ENCODE results near the gene VPS35.

The VPS35 gene

DNA sequence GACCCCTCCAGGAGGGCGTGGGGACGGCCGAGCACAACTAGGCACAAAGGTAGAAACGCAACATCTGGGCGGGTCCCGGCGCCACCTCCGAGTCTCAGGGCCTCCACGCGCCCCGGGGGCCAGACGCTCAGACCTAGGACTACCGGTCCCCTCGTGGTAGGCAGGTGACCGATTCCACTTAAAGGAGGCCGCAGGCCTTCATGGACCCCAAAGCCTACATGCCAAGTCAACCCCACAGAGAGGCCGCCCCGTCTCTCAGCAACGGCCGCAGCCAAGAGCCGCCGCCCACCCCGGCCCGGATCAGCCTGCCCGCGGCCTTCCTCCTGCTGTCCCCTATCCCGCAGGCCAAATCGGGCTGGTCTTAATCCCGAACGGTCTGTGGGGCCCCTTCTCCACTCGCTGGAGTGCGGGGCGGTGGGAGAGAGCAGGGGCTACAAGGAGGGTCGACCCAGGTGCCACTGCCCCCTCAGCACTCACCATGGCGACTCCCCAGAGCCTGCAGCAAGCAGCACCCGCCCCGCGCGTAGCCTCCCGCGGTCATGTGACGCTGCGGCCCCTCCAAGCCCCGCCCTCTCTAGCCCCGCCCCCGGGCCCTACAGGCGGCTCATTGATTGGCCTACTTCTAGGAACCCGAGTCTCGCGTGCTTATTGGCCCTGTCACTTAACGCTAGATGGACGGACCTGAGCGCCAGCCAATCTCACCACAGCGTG, at the start of gene VPS35:
Gene VPS35, minus strand, starts transcription at position 525 of the 711 bp plus-strand sequence. Its CDS starts 45 bp downstream, at position 480.
- DNase-seq: peak; percentile 100

DNA sequence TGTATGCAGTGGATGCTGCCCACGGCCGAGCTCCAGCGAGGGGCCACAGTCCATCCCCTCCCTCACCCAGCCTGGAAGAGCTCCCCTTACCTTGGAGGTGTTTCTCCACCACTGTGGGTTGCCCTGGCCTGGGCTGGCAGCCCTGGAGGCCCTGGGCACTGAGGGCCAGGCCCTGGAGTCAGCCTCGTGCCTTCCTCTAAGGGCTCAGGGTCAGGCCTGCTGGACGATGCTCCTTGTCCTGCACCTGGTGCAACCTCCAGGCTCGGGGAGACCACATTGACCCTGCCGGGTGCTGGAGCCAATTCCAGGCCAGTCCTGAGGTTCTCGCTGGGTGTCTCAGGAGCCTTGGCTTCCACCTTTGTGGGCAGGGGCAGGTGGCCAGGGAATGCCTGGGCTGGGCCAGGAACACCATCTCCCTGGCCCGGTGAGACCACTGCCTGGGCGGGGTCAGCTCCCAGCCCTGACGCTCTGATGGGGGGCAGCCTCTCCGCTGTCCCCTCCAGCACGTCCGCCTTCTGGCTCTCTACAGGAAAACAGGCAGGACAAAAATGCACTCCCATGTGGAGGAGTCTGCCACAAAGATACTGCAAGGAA, 48.7 kb upstream of the VPS35 start:
- peak; percentile 41 for DNase-seq

DNA sequence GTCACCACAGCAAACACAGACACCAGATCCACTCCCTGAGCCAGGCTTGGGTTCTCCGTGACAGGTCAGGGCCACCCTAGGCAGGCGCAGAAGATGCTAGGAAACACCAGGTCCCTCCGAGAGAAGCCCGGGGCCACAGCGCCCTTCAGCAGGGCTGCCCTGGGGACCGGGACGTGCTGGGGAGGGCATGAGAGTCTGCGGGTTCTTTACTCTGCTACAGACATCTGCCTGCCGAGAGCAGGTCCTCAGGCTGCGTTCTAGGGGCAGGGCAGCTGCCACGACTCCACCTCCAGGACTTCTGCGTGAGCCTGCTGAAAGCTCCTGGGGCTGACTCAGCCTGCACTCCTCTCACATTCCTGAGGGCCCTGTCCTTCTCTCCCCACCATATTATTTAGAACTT, 47.7 kb upstream of the VPS35 start:
- DNase-seq: no peak

DNA sequence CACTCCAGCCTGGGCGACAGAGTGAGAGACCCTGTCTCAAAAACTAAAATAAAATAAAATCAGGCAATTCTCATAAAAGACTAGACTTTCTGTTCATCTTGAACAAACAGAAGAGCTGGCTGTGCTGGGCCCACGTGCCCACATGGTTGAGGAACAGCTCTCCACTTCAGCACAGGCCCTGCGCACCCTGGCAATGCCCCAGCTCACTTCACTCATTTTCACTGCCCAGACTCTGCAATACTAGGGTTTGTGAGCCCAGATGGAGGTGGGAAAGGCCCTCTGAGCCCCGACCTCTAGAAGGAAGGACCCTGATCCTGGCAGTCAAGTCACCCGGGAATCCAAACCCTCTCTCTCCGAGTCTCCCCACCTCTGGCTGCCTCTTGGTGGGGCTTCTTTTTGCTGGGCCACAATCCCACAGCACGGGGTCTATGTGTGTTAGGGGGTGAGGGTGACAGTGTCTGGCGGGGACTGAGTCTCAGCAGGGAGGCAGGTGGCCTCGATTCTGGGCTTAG, 44.4 kb upstream of the VPS35 start:
- DNase-seq: peak; percentile 19

DNA sequence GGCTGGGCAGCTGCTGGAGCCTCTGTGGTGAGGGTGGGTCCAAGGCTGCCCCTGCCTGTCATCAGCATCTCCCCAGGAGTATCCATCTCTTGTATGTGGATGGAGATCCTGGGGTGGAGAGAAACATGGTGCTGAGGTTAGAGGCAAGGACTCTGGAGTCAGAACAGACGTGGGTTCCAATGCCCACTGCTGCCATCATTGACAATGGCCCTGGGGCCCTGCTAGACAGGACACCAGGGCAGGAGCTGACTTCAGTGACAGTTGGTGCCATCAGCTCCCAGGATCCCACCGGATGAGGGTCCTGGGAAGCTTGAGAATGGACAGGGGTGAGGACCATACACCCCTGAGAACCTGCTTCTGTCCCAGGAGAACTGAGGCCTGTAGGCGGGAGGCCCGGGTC, 43.6 kb upstream of the VPS35 start:
- DNase-seq: peak; percentile 37

DNA sequence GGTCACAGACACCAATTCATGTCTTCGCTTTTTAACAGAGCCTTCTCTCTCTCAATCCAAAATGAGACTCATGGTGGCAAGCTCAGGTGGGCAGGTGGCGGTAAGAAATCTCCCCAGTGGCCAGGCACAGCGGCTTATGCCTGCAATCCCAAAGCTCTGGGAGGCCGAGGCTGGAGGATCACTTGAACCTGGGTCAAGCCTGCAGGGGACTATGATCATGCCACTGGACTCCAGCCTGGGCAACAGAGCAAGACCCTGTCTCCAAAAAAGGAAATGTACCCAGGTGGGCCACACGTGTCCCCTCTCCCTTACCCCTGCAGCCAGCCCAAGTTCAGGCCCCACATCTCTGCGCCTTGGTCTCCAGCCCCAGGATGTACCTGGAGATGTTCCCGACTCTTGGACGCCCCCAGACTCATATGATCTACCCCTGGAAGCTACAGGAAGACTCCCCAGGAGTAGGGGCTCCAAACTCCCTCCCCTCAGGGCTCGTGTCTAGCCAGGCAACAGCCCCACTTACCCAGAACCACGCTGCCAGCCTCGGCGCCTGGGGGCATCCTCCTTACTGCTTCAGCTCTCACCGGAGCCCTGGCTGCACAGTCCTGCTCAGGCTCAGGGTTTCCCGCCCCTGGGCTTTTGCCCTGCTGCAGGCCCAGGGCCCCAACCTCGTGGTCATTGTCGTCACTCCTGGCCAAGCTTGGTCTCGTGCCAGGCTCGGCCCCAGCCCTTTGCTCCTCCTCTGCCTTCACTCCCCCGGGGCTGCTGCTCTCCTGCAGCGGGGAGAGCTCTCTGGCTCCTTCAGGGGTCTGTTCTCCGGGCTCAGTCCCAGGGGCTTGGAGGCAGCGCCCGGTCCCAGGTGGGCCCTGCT, 42.9 kb upstream of the VPS35 start:
- peak; percentile 50 for DNase-seq

DNA sequence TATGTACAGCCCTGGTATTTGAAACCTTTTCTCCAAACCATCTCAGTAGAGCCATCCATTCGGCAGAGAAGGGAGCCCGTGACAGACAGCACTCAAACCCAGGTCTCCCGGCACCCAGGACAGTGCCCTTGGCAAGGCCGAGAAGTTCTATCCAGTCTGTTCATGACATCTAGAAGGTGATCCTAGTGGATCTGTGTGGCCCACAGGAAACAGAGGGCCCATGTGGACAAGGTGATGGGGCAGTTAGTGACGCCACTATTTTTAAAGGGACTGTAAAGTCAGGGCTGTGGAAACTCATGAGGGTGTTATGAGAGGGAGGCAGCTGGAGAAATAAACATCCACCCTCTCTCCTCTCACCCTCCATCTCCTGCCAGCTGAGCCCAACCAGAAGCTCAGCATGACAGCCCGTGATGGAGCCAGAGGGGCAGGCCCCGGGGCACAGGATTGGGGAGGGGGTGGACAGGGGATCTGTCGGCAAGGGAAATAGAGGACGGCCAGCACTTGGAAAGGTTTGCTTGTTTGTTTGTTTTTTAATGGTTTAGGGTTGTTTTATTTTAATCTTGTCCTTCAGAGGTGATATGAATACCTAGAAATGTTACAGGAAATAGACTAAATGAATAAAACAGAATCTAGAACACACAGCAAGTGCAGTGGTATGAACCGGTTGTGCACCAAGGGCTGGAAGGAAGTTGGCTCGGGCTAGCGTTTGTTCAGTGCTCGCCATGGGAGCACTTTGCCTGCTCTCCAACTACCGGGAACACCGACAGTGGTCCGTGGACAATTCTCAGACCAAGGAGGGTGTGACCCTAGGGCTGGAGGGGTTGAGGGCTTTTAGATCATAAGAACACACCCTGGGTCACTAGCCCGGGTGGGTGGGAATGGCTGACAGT, 42.1 kb upstream of the VPS35 start:
- DNase-seq: peak; percentile 28

DNA sequence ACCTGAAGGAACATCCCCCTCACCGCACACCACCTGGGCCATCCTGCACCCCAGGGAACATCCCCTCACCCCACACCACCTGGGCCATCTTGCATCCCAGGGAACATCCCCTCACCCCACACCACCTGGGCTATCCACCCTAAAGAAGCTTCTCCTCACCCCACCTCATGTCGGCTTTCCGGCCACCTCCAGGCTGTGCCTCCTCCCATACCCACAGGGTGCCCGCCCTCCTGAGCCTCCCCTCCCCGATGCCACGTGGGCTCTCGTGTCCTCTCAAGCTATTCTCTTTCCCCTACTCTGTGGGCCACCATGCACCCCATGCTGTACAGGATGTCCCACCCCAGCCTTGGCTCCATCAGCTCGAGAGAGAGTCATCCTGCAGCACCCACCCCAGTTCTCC, 41.1 kb upstream of the VPS35 start:
- peak; percentile 58 for DNase-seq

DNA sequence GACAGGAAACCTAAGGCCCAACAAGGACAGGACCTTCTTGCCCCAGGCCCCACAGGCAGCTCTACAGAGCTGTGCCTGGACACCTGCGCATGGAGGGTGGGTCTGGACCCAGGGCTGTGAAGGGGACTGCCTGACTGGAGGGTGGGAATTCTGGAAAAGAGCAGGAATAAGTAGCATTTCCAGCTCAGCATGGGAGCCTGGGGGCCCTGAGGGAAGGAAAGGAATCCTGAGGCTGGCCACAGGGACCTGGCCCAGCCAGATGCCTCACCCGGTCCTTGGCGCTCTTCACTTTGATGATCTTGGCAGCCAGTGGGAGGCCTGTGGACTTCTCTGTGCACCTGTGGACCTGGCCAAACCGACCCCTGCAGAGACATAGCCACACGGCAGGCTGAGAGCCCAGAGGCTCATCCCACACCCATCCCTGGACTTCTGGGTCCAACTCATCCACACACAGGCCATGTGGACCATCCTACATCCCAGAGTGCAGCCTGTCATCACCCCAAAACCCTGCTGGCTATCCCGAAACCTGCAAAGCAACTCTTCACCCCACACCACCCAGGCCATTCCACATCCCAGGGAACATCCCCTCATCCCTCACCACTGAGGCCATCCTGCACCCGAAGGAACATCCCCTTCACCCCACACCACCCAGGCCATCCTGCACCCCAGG, 40.5 kb upstream of the VPS35 start:
- peak; percentile 27 for DNase-seq

DNA sequence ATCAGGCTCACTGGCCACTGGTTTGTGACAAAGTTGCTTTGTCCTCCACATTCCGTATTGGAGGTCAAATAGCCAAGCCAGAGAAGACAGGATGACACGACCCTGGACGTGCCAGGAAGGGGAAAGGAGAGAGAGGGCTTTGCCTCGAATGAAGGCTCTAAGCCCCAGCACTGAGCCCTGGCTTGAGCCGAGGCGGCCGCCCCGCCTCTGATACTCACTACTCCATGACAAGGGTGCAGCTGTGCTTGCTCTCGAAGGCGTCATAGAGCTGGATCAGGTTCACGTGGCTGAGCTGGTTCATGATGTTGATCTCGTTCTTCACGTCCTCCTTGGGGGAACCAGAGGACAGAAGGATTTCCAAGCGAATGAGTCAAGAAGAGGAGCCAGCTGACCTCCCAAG, 39.8 kb upstream of the VPS35 start:
- no peak for DNase-seq

DNA sequence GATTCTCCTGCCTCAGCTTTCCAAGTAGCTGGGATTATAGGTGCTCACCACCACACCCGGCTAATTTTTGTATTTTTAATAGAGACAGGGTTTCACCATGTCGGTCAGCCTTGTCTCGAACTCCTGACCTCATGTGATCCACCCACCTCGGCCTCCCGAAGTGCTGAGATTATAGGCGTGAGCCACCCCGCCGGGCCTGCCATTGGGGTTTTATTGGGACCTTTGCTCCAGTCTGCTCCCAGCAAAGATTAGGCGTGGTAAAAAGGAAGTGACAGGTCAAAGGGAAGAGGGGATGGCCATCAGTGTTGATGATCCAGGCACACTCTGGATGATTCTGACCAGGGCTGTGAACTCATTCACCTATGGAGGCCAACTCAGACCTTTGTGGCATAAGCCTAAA, 38.7 kb upstream of the VPS35 start:
- DNase-seq: no peak

DNA sequence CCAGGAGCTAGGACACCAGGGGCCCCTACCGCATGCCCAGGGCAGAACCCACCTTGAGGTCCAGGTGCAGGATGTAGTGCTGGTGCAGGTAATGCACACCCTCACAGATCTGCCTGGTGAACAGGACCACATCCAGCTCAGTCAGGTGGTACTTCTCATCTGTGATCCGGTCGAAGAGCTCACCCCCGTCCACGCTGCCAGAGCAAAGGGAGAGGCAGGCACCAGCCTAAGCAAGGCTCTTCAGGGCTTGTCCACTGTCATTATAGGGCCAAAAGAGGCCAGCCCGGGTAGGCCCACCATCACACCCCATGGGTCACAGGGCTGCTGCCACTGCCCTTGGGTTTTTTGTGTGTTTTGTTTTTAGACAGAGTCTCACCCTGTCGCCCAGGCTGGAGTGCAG, 38.2 kb upstream of the VPS35 start:
- DNase-seq: no peak

DNA sequence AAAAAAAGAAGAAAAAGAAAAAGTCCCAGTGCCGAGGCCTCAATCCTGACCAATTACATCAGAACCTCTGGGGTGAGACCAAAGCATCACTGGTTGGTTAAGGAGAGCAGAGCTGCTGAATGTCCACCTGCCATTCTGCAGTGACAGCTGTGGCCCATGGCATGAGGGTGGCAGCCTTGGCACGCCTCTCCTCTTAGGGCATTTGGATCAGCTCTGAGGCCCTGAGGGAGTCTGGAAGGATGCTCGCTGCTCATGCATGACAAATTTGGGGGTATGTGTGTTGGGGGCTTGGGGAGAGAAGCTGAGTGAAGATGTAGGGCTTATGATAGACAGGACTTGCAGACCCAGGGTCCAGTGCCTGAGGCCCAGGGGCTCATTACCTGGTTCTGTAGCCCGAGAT, 32.9 kb upstream of the VPS35 start:
- no peak for DNase-seq

DNA sequence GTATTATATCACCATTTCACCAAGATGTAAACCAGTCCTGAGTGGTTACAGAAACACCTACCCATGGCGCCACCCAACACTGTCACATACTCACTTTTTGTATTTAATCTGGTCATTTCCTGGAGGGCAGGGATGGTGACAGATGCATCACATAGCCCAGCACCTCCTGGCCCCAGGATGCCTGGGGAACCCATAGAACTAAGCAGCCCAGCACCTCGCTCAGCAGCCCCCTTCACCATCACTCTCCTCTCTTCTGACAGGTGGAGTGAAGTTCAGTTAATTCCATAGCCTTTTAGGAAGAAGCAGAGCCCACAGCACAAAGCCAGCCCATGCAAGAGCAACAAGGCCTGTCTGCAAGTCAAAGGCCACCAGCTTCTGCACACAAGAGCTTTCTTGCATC, 31.6 kb upstream of the VPS35 start:
- no peak for DNase-seq

DNA sequence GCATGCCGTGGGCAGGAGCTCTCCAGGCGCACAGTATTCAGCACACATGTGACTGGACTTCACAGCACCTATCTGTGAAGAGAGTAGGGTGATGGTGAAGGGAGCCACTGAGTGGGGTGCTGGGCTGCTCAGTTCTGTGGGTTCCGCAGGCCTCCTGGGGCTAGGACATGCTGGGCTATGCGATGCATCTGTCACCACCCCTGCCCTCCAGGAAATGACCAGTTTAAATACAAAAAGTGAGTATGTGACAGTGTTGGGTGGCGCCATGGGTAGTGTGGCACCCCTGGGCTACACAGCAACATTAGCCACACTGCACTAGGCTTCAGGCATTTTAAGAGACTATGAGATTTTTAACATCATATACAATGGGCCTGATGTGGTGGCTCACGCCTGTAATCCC, 30.6 kb upstream of the VPS35 start:
- DNase-seq: no peak

DNA sequence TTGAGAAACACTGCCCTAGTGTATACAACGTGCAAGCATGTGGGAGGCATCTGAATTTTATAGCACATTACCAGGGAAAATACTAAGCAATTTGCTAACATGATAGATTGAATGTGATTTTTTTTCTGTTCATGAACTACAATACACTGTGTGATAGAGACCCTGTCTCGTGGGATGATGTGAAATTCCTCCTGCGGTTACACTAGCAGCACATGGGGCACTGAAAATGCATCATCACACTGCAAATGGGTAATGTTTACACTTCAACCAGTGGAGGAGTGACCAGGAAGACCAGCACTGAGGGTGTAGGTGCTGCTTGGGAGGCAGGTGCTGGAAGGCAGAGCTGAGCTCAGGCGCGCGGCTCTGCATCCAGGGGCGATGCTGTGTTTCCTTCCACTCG, 29.2 kb upstream of the VPS35 start:
- no peak for DNase-seq

DNA sequence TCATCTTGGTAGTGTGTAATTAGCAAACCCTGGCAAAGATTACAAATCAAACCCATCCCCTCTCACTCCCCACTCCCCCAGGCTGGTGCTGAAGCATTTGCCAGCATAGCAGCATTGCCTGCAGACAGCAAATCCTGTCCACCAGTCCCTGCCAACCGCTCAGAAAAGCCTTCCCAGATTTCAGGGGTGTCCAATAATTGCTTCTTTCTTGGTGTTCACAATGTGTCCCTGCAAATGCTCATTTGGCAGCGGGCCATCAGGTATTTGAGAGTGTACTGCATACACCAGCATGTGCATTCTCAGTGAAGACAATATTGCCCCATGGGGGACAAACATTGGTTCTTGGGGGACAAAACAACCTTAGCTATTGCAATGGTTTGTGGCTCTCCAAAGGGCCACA, 28.7 kb upstream of the VPS35 start:
- DNase-seq: no peak

DNA sequence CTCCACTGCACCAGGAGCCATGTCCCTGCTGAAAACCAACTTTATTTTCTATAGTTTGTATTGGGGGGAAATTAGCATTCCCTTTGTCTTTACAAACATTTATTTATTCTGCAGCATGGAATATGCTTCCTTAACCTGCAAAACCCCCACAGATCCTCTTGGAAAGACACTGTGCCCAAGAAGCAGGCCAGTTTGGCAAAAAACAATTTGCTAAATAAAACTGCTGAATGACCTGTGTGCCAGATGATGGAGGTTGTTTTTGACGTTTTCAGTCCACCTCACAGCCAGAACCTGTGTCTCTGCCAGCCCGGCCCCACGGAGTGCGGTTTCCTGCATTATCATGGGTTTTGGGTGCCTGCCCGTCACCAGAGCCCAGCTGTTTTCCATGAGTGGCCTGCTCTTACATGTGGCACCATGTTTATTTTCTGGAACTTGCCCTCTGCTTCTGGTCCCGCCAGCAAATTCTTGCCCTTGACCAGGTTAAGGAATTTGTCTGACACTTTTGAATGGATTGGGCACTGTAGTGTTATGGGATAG, 26.9 kb upstream of the VPS35 start:
- DNase-seq: no peak

DNA sequence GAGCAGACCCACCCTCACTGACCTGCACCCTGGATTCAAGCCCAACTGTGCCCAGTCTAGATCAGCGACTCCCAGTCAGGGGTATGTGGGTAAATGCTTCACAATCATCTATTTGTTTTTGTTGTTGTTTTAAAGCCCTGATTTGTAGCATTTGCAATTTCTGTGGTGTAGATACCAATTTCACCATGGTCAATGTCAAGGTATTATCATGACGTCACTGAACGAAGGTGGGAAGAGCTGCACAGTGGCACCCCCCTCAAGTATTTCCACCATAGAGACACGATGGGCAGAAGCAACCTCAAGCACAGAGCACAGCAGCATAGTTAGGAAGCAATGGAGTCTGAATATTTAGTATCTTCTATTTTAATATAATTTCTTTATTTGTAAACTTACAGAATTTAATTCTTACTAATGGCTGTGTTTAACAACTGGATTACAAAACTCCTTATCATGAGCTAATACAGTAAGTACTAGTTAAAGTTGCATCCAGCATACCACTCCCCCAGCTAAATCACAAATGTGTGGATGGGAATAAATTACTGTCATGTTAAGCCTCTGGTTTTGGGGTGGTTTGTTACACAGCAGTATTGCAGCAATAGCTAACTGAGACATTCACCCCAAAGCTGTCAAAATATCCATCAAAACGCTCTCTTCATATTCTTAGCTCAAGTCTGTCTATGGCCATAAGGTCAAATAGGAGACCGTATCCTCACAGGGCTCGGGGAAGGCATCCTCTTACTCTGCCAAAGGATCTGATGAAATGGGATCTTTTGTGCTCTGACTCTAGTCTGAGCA, 26.0 kb upstream of the VPS35 start:
- DNase-seq: no peak

DNA sequence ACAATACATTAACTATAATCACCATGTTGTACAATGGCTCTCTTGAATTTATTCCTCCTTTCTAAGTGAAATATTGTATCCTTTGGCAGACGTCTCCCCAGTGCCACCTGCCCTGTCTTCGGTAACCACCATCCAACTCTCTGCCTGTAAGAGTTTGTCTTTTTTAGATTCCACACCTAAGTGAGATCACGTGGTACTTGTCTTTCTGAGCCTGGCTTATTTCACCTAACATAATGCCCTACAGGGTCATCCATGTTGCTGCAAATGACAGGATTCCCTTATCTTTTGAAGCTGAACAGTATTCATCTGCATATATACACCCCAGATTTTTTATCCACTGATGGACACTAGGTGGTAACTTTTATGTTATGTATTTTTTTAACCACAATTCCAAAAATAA, 24.7 kb upstream of the VPS35 start:
- DNase-seq: no peak

DNA sequence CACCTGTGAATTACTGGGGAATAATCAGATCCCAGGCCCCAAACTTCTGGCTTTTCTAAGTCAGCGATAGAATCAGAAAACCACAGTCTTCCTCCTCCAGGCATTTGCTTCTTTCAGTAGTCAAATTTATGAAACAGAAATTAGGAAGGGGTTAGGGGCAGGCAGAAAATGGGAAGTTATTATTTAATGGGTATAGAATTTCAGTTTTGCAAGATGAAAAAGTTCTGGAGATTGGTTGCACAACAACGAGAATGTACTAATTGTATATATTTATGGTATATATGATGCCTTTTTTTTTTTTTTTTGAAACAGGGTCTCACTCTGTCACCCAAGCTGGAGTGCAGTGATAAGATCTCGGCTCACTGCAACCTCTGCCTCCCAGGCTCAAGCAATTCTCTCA, 23.9 kb upstream of the VPS35 start:
- no peak for DNase-seq
